DOHH2 (cell line): Measurements from ENCODE around the gene MRPL27.

Experiments
- EZH2phosphoT487 ChIP-seq: fragments of 200-600 bp; sonication (generic); IDR thresholded peaks from 2 replicates; pipeline ENCODE4 v1.6.1; 2017; ENCODE audit warnings: borderline replicate concordance, mild to moderate bottlenecking, antibody characterized with exemption, low read length, moderate library complexity, mixed read lengths
- TF ChIP-seq, protein P1 (sequence below): fragments of 200-600 bp; sonication (generic); IDR thresholded peaks from one replicate; pipeline ENCODE4 v1.5.1; 2014; ENCODE audit warnings: antibody characterized with exemption, mild to moderate bottlenecking, low read depth, low read length; ENCODE audit not compliant: poor library complexity, severe bottlenecking

DNA sequence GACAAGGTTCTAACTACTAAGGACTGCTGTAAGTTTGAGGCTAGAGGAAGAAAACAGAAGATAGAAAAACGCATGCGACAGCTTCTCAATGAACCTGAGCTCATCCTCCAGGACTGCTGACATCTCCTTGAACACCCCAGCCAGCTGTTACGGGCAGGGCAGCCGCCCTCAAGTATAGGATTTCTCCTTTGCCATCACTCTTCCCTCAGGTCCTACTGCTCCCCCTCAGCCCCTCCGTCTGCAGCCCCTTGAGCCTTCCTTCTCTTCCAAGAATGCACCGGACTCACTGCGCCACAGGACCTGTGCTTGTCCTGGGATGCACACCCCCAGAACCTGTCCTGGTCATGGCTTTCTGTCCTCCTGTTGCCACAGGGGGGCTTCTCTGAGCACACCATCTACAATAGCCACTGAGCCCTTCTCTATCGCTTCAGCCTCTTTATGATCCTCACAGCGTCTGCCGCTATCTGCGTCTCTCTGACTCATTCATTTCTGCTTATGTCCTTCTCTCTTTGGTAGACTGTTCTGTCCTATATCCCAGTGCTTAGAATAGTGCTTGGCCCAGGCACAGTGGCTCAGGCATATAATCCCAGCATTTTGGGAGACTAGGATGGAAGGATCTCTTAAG is 42.7 kb downstream of the MRPL27 start:
- TF ChIP-seq, protein P1, sequence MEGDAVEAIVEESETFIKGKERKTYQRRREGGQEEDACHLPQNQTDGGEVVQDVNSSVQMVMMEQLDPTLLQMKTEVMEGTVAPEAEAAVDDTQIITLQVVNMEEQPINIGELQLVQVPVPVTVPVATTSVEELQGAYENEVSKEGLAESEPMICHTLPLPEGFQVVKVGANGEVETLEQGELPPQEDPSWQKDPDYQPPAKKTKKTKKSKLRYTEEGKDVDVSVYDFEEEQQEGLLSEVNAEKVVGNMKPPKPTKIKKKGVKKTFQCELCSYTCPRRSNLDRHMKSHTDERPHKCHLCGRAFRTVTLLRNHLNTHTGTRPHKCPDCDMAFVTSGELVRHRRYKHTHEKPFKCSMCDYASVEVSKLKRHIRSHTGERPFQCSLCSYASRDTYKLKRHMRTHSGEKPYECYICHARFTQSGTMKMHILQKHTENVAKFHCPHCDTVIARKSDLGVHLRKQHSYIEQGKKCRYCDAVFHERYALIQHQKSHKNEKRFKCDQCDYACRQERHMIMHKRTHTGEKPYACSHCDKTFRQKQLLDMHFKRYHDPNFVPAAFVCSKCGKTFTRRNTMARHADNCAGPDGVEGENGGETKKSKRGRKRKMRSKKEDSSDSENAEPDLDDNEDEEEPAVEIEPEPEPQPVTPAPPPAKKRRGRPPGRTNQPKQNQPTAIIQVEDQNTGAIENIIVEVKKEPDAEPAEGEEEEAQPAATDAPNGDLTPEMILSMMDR = no peak
- no peak for TF ChIP-seq EZH2phosphoT487
